Testis (tissue), 3 donors: ENCODE data around the gene SPTLC2. TPM values are rescaled to one million over a fixed set of nuclear protein-coding genes. Genes with fewer than 3 reads are reported as not detected.

Experiments
- DNase-seq: peaks from one replicate; pipeline ENCODE4 v3.0.0-alpha.2; 2019
- H3K27ac ChIP-seq, 2 donors: fragments of 200-600 bp; sonication (generic); one replicate each; pipeline ENCODE4 v1.5.1; 2019
- H3K27me3 ChIP-seq: fragments of 200-600 bp; sonication (generic); one replicate; pipeline ENCODE4 v1.5.1; 2019
- H3K36me3 ChIP-seq: fragments of 200-600 bp; sonication (generic); one replicate; pipeline ENCODE4 v1.5.1; 2017; ENCODE audit warnings: low read depth; ENCODE audit errors: missing control alignments
- H3K4me1 ChIP-seq: fragments of 200-600 bp; sonication (generic); one replicate; pipeline ENCODE4 v1.5.1; 2019
- H3K4me3 ChIP-seq, 2 donors: fragments of 200-600 bp; sonication (generic); one replicate each; pipeline ENCODE4 v1.5.1; 2017 to 2019
- H3K9me3 ChIP-seq: fragments of 200-600 bp; sonication (generic); one replicate; pipeline ENCODE4 v1.5.1; 2017
- CTCF ChIP-seq, 3 experiments: fragments of 450-650 bp in 2 of 3; fragments of 200-600 bp in 1 of 3; sonication (generic) in 1 of 3; IDR thresholded peaks; one replicate each; pipeline ENCODE4 v1.5.1; 2016 to 2019; ENCODE audit warnings: antibody characterized with exemption in 3 of 3, mild to moderate bottlenecking in 2 of 3, moderate library complexity in 1 of 3
- POLR2A ChIP-seq: fragments of 450-650 bp; IDR thresholded peaks from one replicate; pipeline ENCODE4 v1.6.1; 2017; ENCODE audit warnings: antibody characterized with exemption, mild to moderate bottlenecking, moderate library complexity
- WGBS, 2 donors: methylation state at CpG; one replicate each; pipeline ENCODE4 v1.1.5; 2018; 5-methylcytosine and 5-hydroxymethylcytosine counted together
- intact Hi-C: fragments of 100-400 bp; cut with DNase I; formaldehyde crosslinking; loops from one replicate; pipeline ENCODE4 v1.15.1; 2023; ENCODE audit warnings: low total_unique reads
- polyA plus RNA-seq: library from polyadenylated mRNA; stranded (reverse); fragments of 350-450 nt; fragmentation: Illumina TruSeq; extraction: RNeasy Lipid Tissue Mini Kit (QIAGEN cat#74804); gene quantifications from one replicate; pipeline ENCODE4 v1.2.3, GENCODE V29; 2014; ENCODE audit warnings: low read depth, low replicate concordance; ENCODE audit not compliant: insufficient read depth
- total RNA-seq, 2 donors: library from RNA; depleted of rRNA; stranded (reverse); fragments of >200 nt; gene quantifications; one replicate each; pipeline ENCODE4 v1.2.3, GENCODE V29; 2016

The SPTLC2 gene
- total and polyA plus RNA-seq, 3 donors from 2014 or later = 11.1 to 24.5 (median 21.5) TPM

GRCh38 chr14:77485901-77486678, 130.3 kb downstream of the SPTLC2 start:
- 82 to 92% methylated on average over 6 of the region's 7 CpGs for WGBS, 2 donors
- H3K4me3 ChIP-seq = no peak overlapping the region
- TF ChIP-seq CTCF (IDR thresholded peaks at IDR 0.05) (no peak), POLR2A (no peak)
- intact Hi-C loops = no loop called here
- no peak overlapping the region for H3K27ac ChIP-seq
- no peak for DNase-seq
- H3K27me3 ChIP-seq = no peaks in the 10 kb centered on the region
- H3K9me3 ChIP-seq = no peaks in the 10 kb centered on the region
- H3K36me3 ChIP-seq = no peaks in the 10 kb centered on the region
- no peaks in the 10 kb centered on the region for H3K4me1 ChIP-seq

DNA sequence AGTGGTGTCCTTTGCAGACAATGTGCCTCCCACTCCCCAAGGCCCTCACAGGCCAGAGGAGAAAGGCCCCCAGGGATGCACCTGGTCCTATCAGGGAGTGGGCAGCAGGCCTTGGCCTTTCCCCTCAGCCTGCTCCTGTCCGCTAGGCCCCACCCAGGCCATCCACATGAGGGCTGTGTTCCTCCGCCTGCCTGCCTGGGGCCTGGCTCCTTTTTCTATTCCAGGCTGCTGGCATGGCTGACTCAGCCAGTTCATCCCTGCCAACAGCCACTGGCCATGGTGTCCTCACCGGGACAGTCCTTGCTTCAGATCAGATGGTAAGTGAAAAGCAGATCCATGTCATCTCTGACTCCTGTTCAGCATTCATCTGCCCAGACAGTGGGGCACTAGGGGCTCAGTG, 131.2 kb downstream of the SPTLC2 start:
- no peaks in the 10 kb centered on the region for H3K36me3 ChIP-seq
- intact Hi-C loops = no loop called here
- no peak for DNase-seq
- no peaks in the 10 kb centered on the region for H3K9me3 ChIP-seq
- H3K27me3 ChIP-seq = no peaks in the 10 kb centered on the region
- H3K27ac ChIP-seq = no peak overlapping the region
- TF ChIP-seq CTCF (IDR thresholded peaks at IDR 0.05) = no peak
- no peak for TF ChIP-seq POLR2A
- no peak overlapping the region for H3K4me3 ChIP-seq
- 60 to 88% methylated on average over 1 to 3 of the region's 3 CpGs for WGBS, 2 donors
- H3K4me1 ChIP-seq = no peaks in the 10 kb centered on the region

DNA sequence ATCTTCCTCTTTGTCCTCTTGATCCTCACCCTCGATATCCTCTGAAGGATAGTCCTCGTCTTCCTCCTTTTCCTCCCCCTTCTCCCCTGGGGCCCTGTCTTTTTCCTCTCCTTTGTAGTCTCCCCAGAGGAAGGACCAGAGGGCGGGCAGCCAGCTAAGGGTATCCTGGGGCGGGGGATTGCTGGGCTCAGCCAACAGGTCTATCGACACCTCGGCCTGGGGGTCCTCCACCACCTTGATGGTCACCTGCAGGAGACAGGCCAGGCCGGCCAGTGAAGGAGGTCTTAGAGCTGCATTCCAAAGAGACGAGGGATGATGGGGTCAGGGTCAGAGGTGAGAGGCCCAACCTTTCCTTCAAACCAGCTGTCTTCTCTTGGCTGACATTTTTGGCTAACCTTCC, 134.0 kb downstream of the SPTLC2 start:
- intact Hi-C loops = no loop called here
- no peaks in the 10 kb centered on the region for H3K36me3 ChIP-seq
- H3K9me3 ChIP-seq = no peaks in the 10 kb centered on the region
- DNase-seq = no peak
- H3K27me3 ChIP-seq = no peaks in the 10 kb centered on the region
- no peak overlapping the region for H3K27ac ChIP-seq
- H3K4me1 ChIP-seq = no peaks in the 10 kb centered on the region
- TF ChIP-seq POLR2A (no peak), CTCF (IDR thresholded peaks at IDR 0.05) (no peak)
- H3K4me3 ChIP-seq = no peak overlapping the region
- 85% methylated on average over 7 to 8 of the region's 8 CpGs for WGBS, 2 donors

DNA sequence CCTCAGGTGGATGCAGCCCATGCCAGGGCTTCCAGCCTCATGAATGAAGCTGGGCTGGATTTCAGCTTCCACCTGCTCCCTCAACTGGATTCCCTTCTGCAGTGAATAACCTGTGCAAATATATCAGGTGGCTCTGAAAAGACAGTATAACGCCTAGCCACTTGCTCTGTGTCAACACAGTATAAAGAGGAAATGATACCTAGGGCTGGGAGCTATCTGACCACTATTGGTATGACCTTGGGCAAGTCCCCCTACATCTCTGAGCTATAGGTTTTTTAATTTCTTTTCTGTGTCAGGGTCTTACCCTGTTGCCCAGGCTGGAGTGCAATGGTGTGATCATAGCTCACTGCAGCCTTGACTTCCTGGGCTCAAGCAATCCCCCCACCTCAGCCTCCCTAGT, 137.6 kb downstream of the SPTLC2 start:
- no peaks in the 10 kb centered on the region for H3K36me3 ChIP-seq
- H3K9me3 ChIP-seq = no peaks in the 10 kb centered on the region
- H3K27ac ChIP-seq = no peak overlapping the region
- TF ChIP-seq POLR2A = no peak
- no peak for TF ChIP-seq CTCF (IDR thresholded peaks at IDR 0.05)
- no peaks in the 10 kb centered on the region for H3K27me3 ChIP-seq
- intact Hi-C loops = no loop called here
- 86 to 100% methylated on average over 1 of the region's 1 CpG for WGBS, 2 donors
- no peak overlapping the region for H3K4me3 ChIP-seq
- DNase-seq = no peak
- H3K4me1 ChIP-seq = no peaks in the 10 kb centered on the region

DNA sequence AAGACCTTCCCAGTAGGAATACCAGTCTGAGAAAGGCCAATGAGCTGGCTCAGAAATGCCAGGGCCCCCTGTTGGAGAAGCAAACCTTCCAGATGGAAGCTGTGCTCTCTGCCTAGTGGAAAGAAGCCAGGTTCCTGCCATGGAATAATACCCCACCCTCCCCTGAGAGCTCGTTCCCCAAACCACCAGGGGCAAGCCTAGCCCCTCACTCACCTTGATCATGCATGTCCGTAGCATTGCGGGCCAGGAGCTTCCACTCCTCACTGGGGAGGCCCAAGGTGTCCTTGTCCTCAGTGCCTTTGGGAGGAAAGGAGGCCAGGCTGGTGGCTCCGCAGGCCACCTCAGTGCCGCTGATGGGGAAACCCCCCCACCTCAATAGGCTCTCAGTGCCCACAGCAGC, 138.4 kb downstream of the SPTLC2 start:
- Histone ChIP-seq H3K4me1 (no peaks in the 10 kb centered on the region), H3K27me3 (no peaks in the 10 kb centered on the region), H3K4me3 (no peak overlapping the region), H3K36me3 (no peaks in the 10 kb centered on the region), H3K27ac (no peak overlapping the region), H3K9me3 (no peaks in the 10 kb centered on the region)
- TF ChIP-seq POLR2A (no peak), CTCF (IDR thresholded peaks at IDR 0.05) (no peak)
- intact Hi-C loops = no loop called here
- no peak for DNase-seq
- WGBS, 2 donors = 96 to 100% methylated on average over 1 to 5 of the region's 5 CpGs
